DMS53 treated with DMSO at 0.1 percent for 48 hours (cell line): ENCODE results near the gene NDUFAF2.
"Not testable (repeated sequence)": the region's sequence is repeated elsewhere in the genome, so short reads cannot be mapped to it uniquely, and the experiment has no call there.

Experiments
- DNase-seq: peaks from one replicate; lab custom pipeline; 2025; ENCODE audit not compliant: unreplicated experiment; lab: John Stamatoyannopoulos, UW

NDUFAF2 gene

GRCh38 chr5:60992871-60993270, 47.9 kb downstream of the NDUFAF2 start:
- DNase-seq, result no peak

- DNase-seq, result no peak
Measured at GRCh38 chr5:60993425-60993824, 48.4 kb downstream of the NDUFAF2 start.

DNA sequence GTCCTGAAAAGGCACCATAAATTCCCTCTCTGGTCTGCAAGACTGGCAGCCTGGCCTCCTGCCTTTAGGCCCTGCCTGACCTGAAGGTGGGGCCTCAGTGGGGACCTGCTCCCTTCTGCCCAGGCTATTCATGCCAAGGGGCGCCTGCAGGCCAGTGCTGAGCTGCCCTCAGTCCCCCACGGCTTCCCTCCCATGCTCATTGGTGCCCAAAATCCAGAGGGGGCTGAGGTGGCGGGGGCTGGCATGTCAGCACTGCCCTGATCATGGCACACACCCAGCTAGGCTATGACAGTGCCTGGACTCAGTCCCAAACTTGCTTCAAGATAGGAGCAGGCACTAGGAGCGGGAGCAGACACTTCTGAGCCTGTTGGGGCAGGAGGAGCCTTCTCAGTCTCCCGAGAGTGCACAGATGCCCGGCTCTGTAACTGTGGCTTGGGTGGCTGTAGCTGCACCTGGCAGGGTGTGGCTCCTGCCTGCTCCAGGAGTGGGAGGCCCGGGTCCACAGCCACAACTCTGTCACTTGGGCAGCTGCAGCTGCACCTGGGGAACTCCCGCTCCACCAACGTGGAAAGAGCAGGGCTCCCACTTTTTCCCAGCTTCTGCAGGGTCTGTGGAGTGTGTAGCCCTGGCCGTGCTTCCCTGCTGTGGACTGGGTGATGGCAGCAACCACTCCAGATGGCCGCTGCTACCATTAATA, 49.0 kb downstream of the NDUFAF2 start:
- no peak for DNase-seq

GRCh38 chr5:60996368-60996767, 51.4 kb downstream of the NDUFAF2 start:
- DNase-seq, result no peak

GRCh38 chr5:60997721-60998120, 52.7 kb downstream of the NDUFAF2 start:
- DNase-seq, result no peak

- no peak for DNase-seq
Measured at GRCh38 chr5:61000887-61001286, 55.9 kb downstream of the NDUFAF2 start.

GRCh38 chr5:61001647-61002046, 56.6 kb downstream of the NDUFAF2 start:
- DNase-seq, result no peak

GRCh38 chr5:61002611-61003355, 57.8 kb downstream of the NDUFAF2 start:
- DNase-seq, result no peak

- no peak for DNase-seq
Measured at GRCh38 chr5:61004448-61004847, 59.4 kb downstream of the NDUFAF2 start.

DNA sequence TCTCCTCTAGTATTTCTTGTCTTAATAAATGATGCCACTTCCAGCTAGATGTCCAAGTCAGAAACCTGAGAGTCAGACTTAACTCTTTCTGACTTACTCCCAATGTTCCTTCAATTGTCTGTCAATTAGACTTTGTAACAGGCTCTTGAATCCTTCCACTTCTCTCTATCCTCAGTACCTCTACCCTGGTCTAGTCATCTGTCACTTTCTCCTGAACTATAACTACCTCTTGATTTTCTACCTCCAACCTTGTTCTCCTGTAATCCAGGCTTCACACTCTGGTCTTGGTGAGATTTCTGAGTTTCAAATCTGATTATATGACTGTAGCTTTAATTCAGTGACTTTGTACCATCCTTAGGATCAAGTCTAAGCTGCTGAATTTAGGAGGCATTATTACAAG, 64.9 kb downstream of the NDUFAF2 start:
- no peak for DNase-seq

DNA sequence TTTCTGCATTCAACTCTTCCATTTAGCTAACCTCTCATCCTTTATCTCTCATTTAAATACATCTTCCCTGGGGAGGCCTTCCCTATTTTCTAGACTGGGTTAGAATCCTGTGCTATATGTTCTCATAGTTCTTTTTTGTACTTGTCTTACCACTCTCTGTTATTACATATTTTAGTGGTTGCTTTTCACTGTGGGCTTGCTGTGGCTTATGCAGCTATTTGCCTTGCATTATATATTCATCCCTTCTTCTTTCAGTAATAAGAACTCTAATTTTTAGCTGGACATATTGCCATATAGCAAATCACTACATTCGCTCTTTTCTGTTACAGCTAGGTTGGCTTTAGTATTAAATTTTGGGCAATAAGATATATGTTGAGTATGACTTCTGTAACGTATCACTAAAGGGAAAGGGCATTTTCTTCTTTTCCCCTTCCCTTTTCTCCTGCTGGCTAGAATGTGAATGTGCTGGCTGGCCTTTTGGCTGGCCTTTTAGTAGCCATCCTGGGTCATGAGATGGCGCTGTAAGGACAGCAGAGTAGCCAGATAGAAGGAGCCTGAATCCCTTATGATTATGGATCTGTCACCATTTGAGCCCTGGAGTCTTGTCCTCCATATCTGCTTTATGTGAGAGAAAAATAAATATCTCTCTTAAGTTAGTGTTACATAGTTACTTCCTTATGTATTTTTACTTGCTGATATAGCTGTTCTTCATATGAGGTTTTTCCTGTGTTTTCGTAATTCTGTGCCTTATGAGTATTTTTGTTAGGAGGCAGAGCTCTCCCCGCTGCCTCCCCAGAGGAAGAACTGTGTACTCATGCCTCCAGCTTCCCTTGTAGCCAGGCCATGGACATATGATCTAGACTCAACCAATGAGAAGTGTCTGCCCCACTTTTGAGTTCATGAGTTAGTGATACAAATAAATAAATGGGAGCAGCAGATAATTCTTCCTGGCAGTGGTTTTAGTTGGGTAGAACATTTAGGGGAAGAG, 65.8 kb downstream of the NDUFAF2 start:
- no peak for DNase-seq

DNA sequence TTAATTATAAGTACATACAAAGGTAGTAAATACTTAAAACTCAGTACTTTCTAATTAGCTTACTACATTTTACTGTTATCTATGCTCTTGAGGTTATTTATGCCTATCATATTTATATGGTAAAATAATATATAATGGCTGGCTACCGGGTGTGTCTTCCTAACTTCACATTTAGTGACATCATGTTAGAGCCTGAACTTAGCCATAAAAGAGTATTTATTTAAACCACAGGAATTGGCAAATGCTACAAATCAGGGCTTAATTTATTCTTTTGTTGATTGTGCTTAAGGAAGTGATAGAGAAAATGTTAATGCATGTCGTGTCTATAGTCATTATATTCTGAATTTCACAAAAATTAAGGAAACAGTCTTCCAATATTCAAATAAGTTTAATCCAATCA, 73.1 kb downstream of the NDUFAF2 start:
- no peak for DNase-seq

GRCh38 chr5:61019642-61020041, 74.6 kb downstream of the NDUFAF2 start:
- no peak for DNase-seq

DNA sequence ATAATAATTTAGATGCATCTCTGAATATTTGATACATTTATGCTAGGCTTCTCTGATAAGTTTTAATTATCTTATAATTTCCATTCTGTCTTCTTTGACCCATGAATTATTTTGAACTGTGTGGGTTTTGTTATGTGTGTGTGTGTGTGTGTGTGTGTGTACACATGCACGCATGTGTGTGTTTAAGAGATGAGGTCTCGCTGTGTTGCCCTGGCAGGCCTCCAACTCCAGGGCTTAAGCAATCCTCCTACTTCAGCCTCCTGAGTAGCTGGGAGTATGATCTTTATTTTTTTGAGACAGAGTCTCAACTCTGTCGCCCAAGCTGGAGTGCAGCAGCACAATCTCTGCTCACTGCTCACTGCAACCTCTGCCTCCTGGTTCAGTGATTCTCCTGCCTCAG, 75.4 kb downstream of the NDUFAF2 start:
- DNase-seq, result no peak

DNA sequence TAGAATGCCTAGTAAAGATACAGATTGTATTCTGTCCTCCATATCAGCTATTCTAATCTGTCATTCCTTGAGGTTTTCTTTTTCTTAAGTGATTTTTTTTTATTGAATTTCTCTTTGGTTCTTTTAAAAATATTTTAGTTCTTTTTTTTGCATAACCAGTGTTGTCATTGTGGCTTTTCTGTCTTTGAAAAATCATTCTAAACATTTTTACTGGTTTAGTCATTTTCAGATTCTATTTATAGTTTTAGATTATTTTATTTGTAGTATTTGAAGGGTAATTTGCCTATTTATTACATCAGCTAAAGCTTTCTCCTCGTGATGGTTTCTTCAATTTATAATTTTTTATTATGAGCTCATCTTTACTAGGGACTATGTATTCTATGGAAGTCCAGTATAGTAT, 78.1 kb downstream of the NDUFAF2 start:
- no peak for DNase-seq

DNA sequence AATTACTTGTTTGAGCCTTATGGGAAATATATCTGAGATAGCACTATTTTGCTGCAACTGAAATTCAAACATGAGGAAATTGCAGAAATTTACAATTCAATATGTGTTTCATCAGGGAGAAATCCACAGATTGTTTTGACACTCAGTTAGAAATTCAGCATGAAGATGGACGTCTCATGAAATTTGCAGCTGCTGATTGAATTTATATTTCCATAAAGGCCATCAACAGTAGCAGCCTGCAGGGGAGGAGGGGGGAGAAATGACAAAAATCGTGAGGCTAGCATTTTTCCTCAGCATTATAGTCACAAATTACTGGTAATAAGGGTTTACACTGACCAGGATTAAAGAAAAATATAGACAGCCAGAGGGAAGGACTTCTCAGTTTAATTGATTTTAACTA, 81.0 kb downstream of the NDUFAF2 start:
- DNase-seq, result no peak

DNA sequence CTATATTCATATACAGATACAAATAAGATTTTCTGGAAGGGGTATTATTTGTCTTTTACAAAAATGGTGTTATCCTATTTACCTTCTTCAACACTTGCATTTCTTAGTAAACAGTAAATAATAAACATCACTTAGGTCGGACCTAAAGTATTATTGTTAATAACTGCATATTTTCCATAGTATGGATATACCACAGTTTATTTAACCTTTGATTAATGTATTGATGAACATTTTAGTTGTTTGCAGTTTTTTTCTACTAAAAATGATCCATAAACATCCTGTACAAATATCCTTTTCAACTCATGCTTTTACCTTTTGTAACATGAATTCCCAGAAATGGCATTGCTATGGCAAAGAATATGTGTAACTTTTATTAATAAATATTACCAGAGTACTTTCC, 83.4 kb downstream of the NDUFAF2 start:
- DNase-seq, result no peak

- DNase-seq, result no peak
Measured at GRCh38 chr5:61029456-61030162, 84.6 kb downstream of the NDUFAF2 start.

DNA sequence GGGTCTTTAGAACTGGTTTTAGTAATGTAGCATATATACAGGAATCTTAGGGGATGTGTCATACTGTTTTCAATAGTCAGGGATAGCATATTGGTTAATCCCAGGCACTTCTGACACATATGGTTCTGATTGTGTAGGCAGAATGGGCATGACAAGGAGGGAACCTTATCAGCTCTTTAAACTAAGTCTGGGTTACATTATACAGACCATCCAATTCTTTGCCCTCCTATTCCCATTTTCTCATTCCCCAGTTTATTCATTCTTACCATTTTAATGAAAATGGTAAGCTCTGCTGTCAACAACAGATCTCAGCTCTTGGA, 85.1 kb downstream of the NDUFAF2 start:
- DNase-seq, result no peak

GRCh38 chr5:61031301-61031700, 86.3 kb downstream of the NDUFAF2 start:
- DNase-seq, result not testable (repeated sequence)

GRCh38 chr5:61044545-61044944, 99.5 kb downstream of the NDUFAF2 start:
- no peak for DNase-seq
